Measurements from ENCODE around the gene SORCS2.

DNA sequence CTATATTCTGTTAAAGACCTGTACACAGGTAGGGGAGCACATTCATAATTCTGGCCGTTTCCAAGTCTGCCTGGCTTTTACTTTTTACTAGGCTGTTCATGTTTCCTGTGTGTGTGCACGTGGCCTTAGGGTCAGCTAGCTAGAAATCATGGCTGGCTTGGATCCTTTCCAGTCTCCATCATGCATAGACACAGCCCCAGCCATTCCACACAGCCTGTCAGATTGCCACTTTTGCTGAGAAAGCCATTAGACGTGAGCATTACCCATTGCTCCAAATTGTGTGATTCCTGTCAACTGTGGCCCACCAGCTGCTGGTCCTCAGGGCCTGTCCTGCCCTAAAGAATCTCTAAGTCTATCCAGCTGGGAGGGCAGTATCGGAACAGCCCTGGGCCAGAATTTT lies 11.4 kb upstream of the SORCS2 start:
- no peak for TF ChIP-seq CTCF (IDR thresholded peaks at IDR 0.05)
- no peak for TF ChIP-seq POLR2A (IDR thresholded peaks at IDR 0.05)

Data from esophagus squamous epithelium (tissue), 4 donors.